Neural progenitor cell (in vitro differentiated cells): ENCODE results near the gene CHMP4A. TPM values are rescaled to one million over a fixed set of nuclear protein-coding genes. Genes with fewer than 3 reads are reported as not detected.

Experiments used
- DNase-seq: peaks from one replicate; pipeline ENCODE4 v3.0.0-alpha.2; 2016; ENCODE audit warnings: low spot score
- H2AFZ ChIP-seq: fragments of 200-600 bp; sonication (generic); replicated peaks from 2 replicates; pipeline ENCODE4 v1.6.1; 2016; ENCODE audit warnings: antibody characterized with exemption
- H3F3A ChIP-seq: fragments of 200-600 bp; sonication (generic); 2 replicates; pipeline ENCODE4 v1.6.1; 2016; ENCODE audit warnings: antibody characterized with exemption, low read depth
- H3K27ac ChIP-seq: fragments of 200-600 bp; sonication (generic); 2 replicates; pipeline ENCODE4 v1.5.1; 2016; ENCODE audit warnings: mild to moderate bottlenecking
- H3K27me3 ChIP-seq: fragments of 200-600 bp; sonication (generic); 2 replicates; pipeline ENCODE4 v1.6.1; 2016; ENCODE audit warnings: mild to moderate bottlenecking, moderate library complexity
- H3K36me3 ChIP-seq: fragments of 200-600 bp; sonication (generic); 2 replicates; pipeline ENCODE4 v1.5.1; 2016
- H3K4me1 ChIP-seq: fragments of 200-600 bp; sonication (generic); 2 replicates; pipeline ENCODE4 v1.6.1; 2016; ENCODE audit warnings: mixed run types
- H3K4me2 ChIP-seq: fragments of 200-600 bp; sonication (generic); 2 replicates; pipeline ENCODE4 v1.6.1; 2016
- H3K4me3 ChIP-seq: fragments of 200-600 bp; sonication (generic); 2 replicates; pipeline ENCODE4 v1.5.1; 2016
- H3K79me2 ChIP-seq: fragments of 200-600 bp; sonication (generic); 2 replicates; pipeline ENCODE4 v1.6.1; 2016; ENCODE audit warnings: low read depth
- H3K9ac ChIP-seq: fragments of 200-600 bp; sonication (generic); 2 replicates; pipeline ENCODE4 v1.6.1; 2016
- H3K9me3 ChIP-seq: fragments of 200-600 bp; sonication (generic); 2 replicates; pipeline ENCODE4 v1.5.1; 2016; ENCODE audit warnings: low read depth
- H4K20me1 ChIP-seq: fragments of 200-600 bp; sonication (generic); 2 replicates; pipeline ENCODE4 v1.6.1; 2016; ENCODE audit warnings: low read depth
- H3K27ac Mint-ChIP-seq: 3 replicates; pipeline ENCODE4 v1.8.0; 2021; ENCODE audit warnings: mixed read lengths
- H3K27me3 Mint-ChIP-seq: 2 replicates; pipeline ENCODE4 v1.8.0; 2022; ENCODE audit warnings: low read depth, mild to moderate bottlenecking, inconsistent platforms, moderate library complexity, mixed read lengths; ENCODE audit not compliant: insufficient read depth
- H3K36me3 Mint-ChIP-seq: 3 replicates; pipeline ENCODE4 v1.8.0; 2021; ENCODE audit warnings: mixed read lengths
- H3K4me1 Mint-ChIP-seq: 3 replicates; pipeline ENCODE4 v1.8.0; 2021; ENCODE audit warnings: mixed read lengths
- H3K4me3 Mint-ChIP-seq: 3 replicates; pipeline ENCODE4 v1.8.0; 2021; ENCODE audit warnings: mild to moderate bottlenecking, moderate library complexity, mixed read lengths
- H3K9me3 Mint-ChIP-seq: 3 replicates; pipeline ENCODE4 v1.8.0; 2020; ENCODE audit warnings: mixed read lengths
- EZH2 ChIP-seq: fragments of 200-600 bp; sonication (generic); IDR thresholded peaks from 2 replicates; pipeline ENCODE4 v1.6.1; 2017; ENCODE audit warnings: antibody characterized with exemption, mild to moderate bottlenecking, moderate library complexity
- EZH2phosphoT487 ChIP-seq: fragments of 200-600 bp; sonication (generic); IDR thresholded peaks from 2 replicates; pipeline ENCODE4 v1.6.1; 2017; ENCODE audit warnings: antibody characterized with exemption
- total RNA-seq: library from RNA; depleted of rRNA; stranded (reverse); fragments of >200 nt; gene quantifications from 2 replicates; pipeline ENCODE4 v1.2.3, GENCODE V29; 2015; ENCODE audit warnings: low replicate concordance
- TF ChIP-seq, protein P1 (sequence below): fragments of 200-600 bp; sonication (generic); IDR thresholded peaks from 2 replicates; pipeline ENCODE4 v1.5.1; 2017; ENCODE audit warnings: antibody characterized with exemption, mild to moderate bottlenecking

CHMP4A gene
- total RNA-seq, 1 donor from 2014 or later, result 35.3 TPM

DNA sequence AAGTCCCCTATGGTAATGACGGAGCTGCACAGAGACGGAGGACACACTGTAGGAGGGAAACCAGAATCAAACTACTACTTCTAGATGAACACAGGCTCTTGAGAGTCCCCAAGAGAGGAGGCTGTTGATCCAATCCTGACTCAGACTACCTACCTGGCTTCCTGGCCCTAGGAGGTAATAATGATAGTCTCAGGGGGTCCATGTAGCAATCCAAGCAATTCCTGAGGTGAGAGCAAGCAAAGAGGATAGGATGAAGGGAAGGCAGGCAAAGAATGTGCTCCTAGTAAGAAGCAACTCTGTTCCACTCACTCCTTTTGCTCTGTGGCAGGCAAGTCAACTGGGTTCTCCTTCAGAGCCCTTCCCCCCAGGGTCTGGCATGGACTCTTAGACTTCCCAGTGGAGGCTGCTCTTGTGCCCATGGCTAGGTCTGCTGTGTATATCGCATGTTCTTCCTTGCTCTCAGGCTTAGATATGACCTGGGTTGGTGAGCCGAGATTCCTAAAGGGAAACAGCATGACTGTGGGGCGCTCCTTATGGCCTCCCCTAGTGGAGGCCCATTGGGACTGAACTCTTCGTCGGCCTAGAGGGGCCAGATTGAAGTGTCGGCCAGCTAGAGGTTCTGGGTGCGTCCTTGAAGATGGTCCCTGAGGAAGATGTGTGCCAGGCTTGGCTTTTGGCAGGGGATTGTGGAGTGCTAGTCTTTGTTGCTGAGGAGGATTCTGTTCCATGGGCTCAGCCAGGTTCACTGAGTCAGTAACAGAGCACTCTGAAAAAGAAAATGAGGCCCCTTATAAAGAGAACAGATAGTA lies 27.0 kb upstream of the CHMP4A start:
- Histone ChIP-seq H4K20me1 (peaks cover 5% of the 10 kb centered on the region), H3K4me1 (peaks cover 3% of the 10 kb centered on the region), H3F3A (peaks cover 18% of the 10 kb centered on the region), H3K79me2 (peaks cover 17% of the 10 kb centered on the region), H3K27ac (no peak overlapping the region), H3K27me3 (no peaks in the 10 kb centered on the region), H3K36me3 (no peaks in the 10 kb centered on the region), H2AFZ (no peak overlapping the region), H3K9me3 (no peaks in the 10 kb centered on the region), H3K9ac (no peak overlapping the region), H3K4me3 (no peak overlapping the region), H3K4me2 (no peak overlapping the region)
- TF ChIP-seq, protein P1, sequence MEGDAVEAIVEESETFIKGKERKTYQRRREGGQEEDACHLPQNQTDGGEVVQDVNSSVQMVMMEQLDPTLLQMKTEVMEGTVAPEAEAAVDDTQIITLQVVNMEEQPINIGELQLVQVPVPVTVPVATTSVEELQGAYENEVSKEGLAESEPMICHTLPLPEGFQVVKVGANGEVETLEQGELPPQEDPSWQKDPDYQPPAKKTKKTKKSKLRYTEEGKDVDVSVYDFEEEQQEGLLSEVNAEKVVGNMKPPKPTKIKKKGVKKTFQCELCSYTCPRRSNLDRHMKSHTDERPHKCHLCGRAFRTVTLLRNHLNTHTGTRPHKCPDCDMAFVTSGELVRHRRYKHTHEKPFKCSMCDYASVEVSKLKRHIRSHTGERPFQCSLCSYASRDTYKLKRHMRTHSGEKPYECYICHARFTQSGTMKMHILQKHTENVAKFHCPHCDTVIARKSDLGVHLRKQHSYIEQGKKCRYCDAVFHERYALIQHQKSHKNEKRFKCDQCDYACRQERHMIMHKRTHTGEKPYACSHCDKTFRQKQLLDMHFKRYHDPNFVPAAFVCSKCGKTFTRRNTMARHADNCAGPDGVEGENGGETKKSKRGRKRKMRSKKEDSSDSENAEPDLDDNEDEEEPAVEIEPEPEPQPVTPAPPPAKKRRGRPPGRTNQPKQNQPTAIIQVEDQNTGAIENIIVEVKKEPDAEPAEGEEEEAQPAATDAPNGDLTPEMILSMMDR, result no peak
- TF ChIP-seq EZH2phosphoT487, result no peak
- TF ChIP-seq EZH2, result no peak
- no peaks in the 10 kb centered on the region for H3K9me3 Mint-ChIP-seq
- DNase-seq, result no peak
- H3K27ac Mint-ChIP-seq, result no peak overlapping the region
- peak overlapping the region; percentile 91 for H3K4me3 Mint-ChIP-seq
- H3K4me1 Mint-ChIP-seq, result peaks cover 17% of the 10 kb centered on the region
- peaks cover 21% of the 10 kb centered on the region for H3K36me3 Mint-ChIP-seq
- peaks cover 2% of the 10 kb centered on the region for H3K27me3 Mint-ChIP-seq

DNA sequence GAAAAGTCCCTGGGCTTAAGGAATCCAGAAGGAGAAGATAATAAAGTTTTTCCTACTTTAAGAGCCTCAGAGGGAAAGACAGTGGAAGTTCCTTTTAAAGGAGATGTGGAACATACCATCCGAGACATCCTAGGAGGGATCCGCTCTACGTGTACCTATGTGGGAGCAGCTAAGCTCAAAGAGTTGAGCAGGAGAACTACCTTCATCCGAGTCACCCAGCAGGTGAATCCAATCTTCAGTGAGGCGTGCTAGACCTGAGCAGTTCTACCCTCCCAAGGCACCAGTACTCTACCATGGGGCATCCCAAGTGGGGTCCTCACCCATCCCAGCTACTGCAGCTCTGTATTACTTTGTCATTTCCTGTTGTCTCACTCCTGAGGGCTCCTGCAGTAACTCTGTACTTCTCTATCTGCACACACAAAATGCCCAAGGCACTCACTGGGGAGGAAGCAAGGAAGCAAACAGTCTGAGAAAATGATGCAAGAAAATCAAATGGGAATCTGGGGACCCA lies 25.3 kb upstream of the CHMP4A start:
- H3K36me3 Mint-ChIP-seq, result peaks cover 21% of the 10 kb centered on the region

DNA sequence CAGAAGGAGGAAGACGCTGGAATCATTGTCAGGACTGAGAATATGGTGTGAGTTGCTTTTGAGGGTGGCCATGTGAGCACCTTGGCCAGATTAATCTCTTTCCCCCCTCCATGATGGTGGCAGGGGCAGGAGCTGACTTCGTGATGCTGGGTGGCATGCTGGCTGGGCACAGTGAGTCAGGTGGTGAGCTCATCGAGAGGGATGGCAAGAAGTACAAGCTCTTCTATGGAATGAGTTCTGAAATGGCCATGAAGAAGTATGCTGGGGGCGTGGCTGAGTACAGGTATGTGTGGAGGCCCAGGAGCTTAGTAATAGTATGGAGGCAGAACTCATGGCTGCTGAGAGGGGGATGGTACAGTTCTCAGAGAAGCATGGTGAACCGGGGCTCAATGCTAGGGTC lies 24.8 kb upstream of the CHMP4A start:
- TF ChIP-seq, protein P1, result no peak
- TF ChIP-seq EZH2 (no peak), EZH2phosphoT487 (no peak)
- Histone ChIP-seq H3K79me2 (peaks cover 33% of the 10 kb centered on the region), H3K36me3 (no peaks in the 10 kb centered on the region), H3K9me3 (no peaks in the 10 kb centered on the region), H3K4me1 (peaks cover 10% of the 10 kb centered on the region), H3K27ac (no peak overlapping the region), H3K27me3 (no peaks in the 10 kb centered on the region), H3K4me3 (no peak overlapping the region), H2AFZ (no peak overlapping the region), H3F3A (peaks cover 10% of the 10 kb centered on the region), H4K20me1 (peaks cover 5% of the 10 kb centered on the region), H3K4me2 (no peak overlapping the region), H3K9ac (no peak overlapping the region)
- no peak for DNase-seq
- peaks cover 25% of the 10 kb centered on the region for H3K4me1 Mint-ChIP-seq
- H3K27me3 Mint-ChIP-seq, result no peaks in the 10 kb centered on the region
- peaks cover 21% of the 10 kb centered on the region for H3K36me3 Mint-ChIP-seq
- no peak overlapping the region for H3K27ac Mint-ChIP-seq
- no peaks in the 10 kb centered on the region for H3K9me3 Mint-ChIP-seq
- no peak overlapping the region for H3K4me3 Mint-ChIP-seq

More for the DNA sequence above, 25.3 kb upstream of the CHMP4A start:
- Mint-ChIP-seq H3K9me3 (no peaks in the 10 kb centered on the region), H3K27me3 (no peaks in the 10 kb centered on the region), H3K4me1 (peaks cover 22% of the 10 kb centered on the region), H3K4me3 (no peak overlapping the region), H3K27ac (no peak overlapping the region)
- Histone ChIP-seq H3K9ac (no peak overlapping the region), H3K27me3 (no peaks in the 10 kb centered on the region), H2AFZ (no peak overlapping the region), H3K27ac (no peak overlapping the region), H3K79me2 (peaks cover 28% of the 10 kb centered on the region), H3K9me3 (no peaks in the 10 kb centered on the region), H4K20me1 (peaks cover 5% of the 10 kb centered on the region), H3K36me3 (no peaks in the 10 kb centered on the region), H3K4me2 (no peak overlapping the region), H3K4me3 (no peak overlapping the region), H3K4me1 (peaks cover 5% of the 10 kb centered on the region), H3F3A (peaks cover 14% of the 10 kb centered on the region)
- DNase-seq, result no peak
- TF ChIP-seq EZH2 (no peak), EZH2phosphoT487 (no peak)
- TF ChIP-seq, protein P1, result no peak
